Endothelial cell of umbilical vein (primary cell): ENCODE results near the gene RAB6C. TPM values are rescaled to one million over a fixed set of nuclear protein-coding genes. Genes with fewer than 3 reads are reported as not detected.
"Not testable (repeated sequence)": the region's sequence is repeated elsewhere in the genome, so short reads cannot be mapped to it uniquely, and the experiment has no call there.

Source experiments
- BruUV-seq: library from RNA; stranded (reverse); fragments of 400-500 nt; replicated peaks from 2 replicates; lab custom pipeline; 2021; lab: Mats Ljungman, UMichigan
- CTCF ChIA-PET: fragments of 300-600, 350-600 bp; sonication (Branson Sonifier 250); formaldehyde crosslinking; loops from one replicate; lab custom pipeline; 2021; ENCODE audit warnings: antibody characterized with exemption, inconsistent platforms; lab: Charles Lee
- POLR2A ChIA-PET: fragments of 300-600, 350-600 bp; sonication (Branson Sonifier 250); formaldehyde crosslinking; loops from one replicate; lab custom pipeline; 2021; ENCODE audit warnings: antibody characterized with exemption, inconsistent platforms; lab: Charles Lee
- DNase-seq: peaks from one replicate; pipeline ENCODE4 v3.0.0-alpha.2; 2011; ENCODE audit warnings: low read depth, low spot score
- FAIRE-seq: peaks from 2 replicates; lab custom pipeline; 2011; peaks lifted over from hg19 to GRCh38; lab: Jason Lieb, UNC
- H2AFZ ChIP-seq: 2 replicates; pipeline ENCODE4 v1.6.0; 2012; ENCODE audit warnings: low read depth, low read length, control low read depth, inconsistent platforms
- H3K27ac ChIP-seq: 2 replicates; pipeline ENCODE4 v1.5.1; 2011; ENCODE audit warnings: low read depth, mild to moderate bottlenecking, control low read depth, low read length, moderate library complexity; ENCODE audit not compliant: insufficient read depth
- H3K27me3 ChIP-seq, 2 experiments: 2 replicates each; pipeline versions ENCODE4 v1.6.0 to v1.6.1; 2011; ENCODE audit warnings: low read length in 2 of 2, mixed read lengths in 1 of 2; ENCODE audit not compliant: control insufficient read depth in 2 of 2, insufficient read depth in 2 of 2
- H3K36me3 ChIP-seq, 2 experiments: 2 replicates in 1 of 2; 3 replicates in 1 of 2; pipeline ENCODE4 v1.5.1; 2011; ENCODE audit warnings: low read length in 2 of 2, mild to moderate bottlenecking in 1 of 2, moderate library complexity in 1 of 2; ENCODE audit not compliant: control insufficient read depth in 2 of 2, insufficient read depth in 2 of 2; ENCODE audit errors: extremely low read depth in 1 of 2
- H3K4me1 ChIP-seq: 3 replicates; pipeline ENCODE4 v1.5.1; 2011; ENCODE audit warnings: mild to moderate bottlenecking, low read length; ENCODE audit not compliant: control insufficient read depth, insufficient read depth; ENCODE audit errors: extremely low read depth
- H3K4me2 ChIP-seq: 2 replicates; pipeline ENCODE4 v1.6.1; 2011; ENCODE audit warnings: low read length, control low read depth, mixed read lengths; ENCODE audit not compliant: insufficient read depth
- H3K4me3 ChIP-seq, 3 experiments: fragments of 200-600 bp in 1 of 3; sonication (generic), shearing (Covaris generic) in 1 of 3; replicated peaks in 1 of 3; 2 replicates each; pipeline ENCODE4 v1.5.1; 2011 to 2016; ENCODE audit warnings: control low read depth in 3 of 3, low read length in 3 of 3, mild to moderate bottlenecking in 2 of 3, inconsistent platforms in 1 of 3, low read depth in 1 of 3, moderate library complexity in 1 of 3; ENCODE audit not compliant: insufficient read depth in 1 of 3
- H3K79me2 ChIP-seq: 2 replicates; pipeline ENCODE4 v1.6.0; 2012; ENCODE audit warnings: low read length, inconsistent platforms; ENCODE audit not compliant: control insufficient read depth, insufficient read depth
- H3K9ac ChIP-seq: replicated peaks from 2 replicates; pipeline ENCODE3; 2011; ENCODE audit warnings: low read length, control low read depth; ENCODE audit not compliant: insufficient read depth; ENCODE audit errors: extremely low read depth
- H3K9me1 ChIP-seq: replicated peaks from 3 replicates; pipeline ENCODE4 v1.6.0; 2011; ENCODE audit warnings: mild to moderate bottlenecking, low read length; ENCODE audit not compliant: control insufficient read depth, insufficient read depth; ENCODE audit errors: extremely low read depth
- H3K9me3 ChIP-seq: replicated peaks from 2 replicates; pipeline ENCODE4 v1.5.1; 2012; ENCODE audit warnings: low read length, inconsistent platforms; ENCODE audit not compliant: control insufficient read depth, insufficient read depth
- H4K20me1 ChIP-seq: replicated peaks from 2 replicates; pipeline ENCODE3; 2011; ENCODE audit warnings: mild to moderate bottlenecking, low read length; ENCODE audit not compliant: control insufficient read depth, insufficient read depth; ENCODE audit errors: extremely low read depth
- EZH2 ChIP-seq: IDR thresholded peaks from 2 replicates; pipeline ENCODE4 v1.6.1; 2012; ENCODE audit warnings: borderline replicate concordance, low read depth, mild to moderate bottlenecking, moderate library complexity, low read length, inconsistent platforms; ENCODE audit not compliant: severe bottlenecking
- FOS ChIP-seq: IDR thresholded peaks from 2 replicates; pipeline ENCODE4 v1.6.1; 2011; ENCODE audit warnings: mild to moderate bottlenecking, low read length, moderate library complexity, borderline replicate concordance; ENCODE audit not compliant: insufficient read depth
- GATA2 ChIP-seq: IDR thresholded peaks from 2 replicates; pipeline ENCODE4 v1.7.0; 2011; ENCODE audit warnings: low read depth, mild to moderate bottlenecking, moderate library complexity, mixed read lengths, low read length; ENCODE audit not compliant: insufficient read length, insufficient read depth
- JUN ChIP-seq: IDR thresholded peaks from 2 replicates; pipeline ENCODE4 v1.6.1; 2011; ENCODE audit warnings: borderline replicate concordance, low read depth; ENCODE audit not compliant: insufficient read length, insufficient read depth
- MAX ChIP-seq: IDR thresholded peaks from 2 replicates; pipeline ENCODE4 v1.6.1; 2011; ENCODE audit not compliant: insufficient read depth, insufficient read length
- MYC ChIP-seq: IDR thresholded peaks from one replicate; pipeline ENCODE4 v1.6.1; 2011; ENCODE audit warnings: mild to moderate bottlenecking, low read depth, low read length
- POLR2A ChIP-seq: IDR thresholded peaks from 2 replicates; pipeline ENCODE4 v1.6.1; 2012; ENCODE audit warnings: low read depth, mild to moderate bottlenecking, control low read depth, low read length
- POLR2AphosphoS5 ChIP-seq: IDR thresholded peaks from 2 replicates; pipeline ENCODE4 v1.6.1; 2012; ENCODE audit warnings: low read depth, mild to moderate bottlenecking, control low read depth, low read length, moderate library complexity; ENCODE audit not compliant: insufficient read depth
- dilution Hi-C: fragments of 300-500 bp; cut with MboI; formaldehyde crosslinking; loops from one replicate; pipeline ENCODE4 v1.15.0; 2019; ENCODE audit warnings: low sequenced_read_pairs; ENCODE audit not compliant: extremely low pct_ligation_motif_present
- intact Hi-C: fragments of 100-400 bp; cut with micrococcal nuclease; formaldehyde crosslinking; loops from one replicate; pipeline ENCODE4 v1.10.0; 2022
- polyA plus RNA-seq, 4 experiments: library from polyadenylated mRNA; depleted of rRNA in 3 of 4; stranded (reverse) in 3 of 4; unstranded in 1 of 4; fragments of >200 nt; gene quantifications; 2 replicates each; pipeline versions ENCODE4 v1.2.1 to v1.2.3, GENCODE V29; 2011 to 2012; ENCODE audit warnings: missing spikeins in 1 of 4
- total RNA-seq: library from RNA; stranded (reverse); gene quantifications from 2 replicates; pipeline ENCODE4 v1.2.3, GENCODE V29; 2021
- TF ChIP-seq, protein P1 (sequence below), 2 donors: IDR thresholded peaks; 1 replicate in 1 of 2; 2 replicates in 1 of 2; pipeline ENCODE4 v1.5.1; 2011; ENCODE audit warnings: low read length in 2 of 2, mild to moderate bottlenecking in 2 of 2, moderate library complexity in 2 of 2, control low read depth in 1 of 2, inconsistent platforms in 1 of 2, low read depth in 1 of 2; ENCODE audit not compliant: insufficient read depth in 1 of 2; ENCODE audit errors: extremely low read depth in 1 of 2

RAB6C gene
- total and polyA plus RNA-seq, 2 donors (not counting 3 experiments of a cell fraction or from before 2014, with no cell fraction given): not detected

- H3K4me2 ChIP-seq, dilution Hi-C loops, intact Hi-C loops, H3K9me1 ChIP-seq, DNase-seq, POLR2A ChIA-PET, H3K79me2 ChIP-seq, H3K9ac ChIP-seq, H3K36me3 ChIP-seq, H3K4me3 ChIP-seq, H2AFZ ChIP-seq, FAIRE-seq, H3K27ac ChIP-seq, H3K27me3 ChIP-seq, H3K4me1 ChIP-seq, H4K20me1 ChIP-seq, CTCF ChIA-PET, H3K9me3 ChIP-seq, BruUV-seq: not testable (repeated sequence)
Measured at GRCh38 chr2:129956171-129956570, 23.3 kb upstream of the RAB6C start.

GRCh38 chr2:129957891-129958290 is 21.6 kb upstream of the RAB6C start:
- H3K4me3 ChIP-seq: no peak overlapping the region
- BruUV-seq: no TSS peak
- H2AFZ ChIP-seq: no peak overlapping the region
- TF ChIP-seq GATA2 (no peak), POLR2A (no peak), MYC (no peak), MAX (no peak), FOS (no peak), POLR2AphosphoS5 (no peak), JUN (no peak), EZH2 (no peak)
- TF ChIP-seq, protein P1, sequence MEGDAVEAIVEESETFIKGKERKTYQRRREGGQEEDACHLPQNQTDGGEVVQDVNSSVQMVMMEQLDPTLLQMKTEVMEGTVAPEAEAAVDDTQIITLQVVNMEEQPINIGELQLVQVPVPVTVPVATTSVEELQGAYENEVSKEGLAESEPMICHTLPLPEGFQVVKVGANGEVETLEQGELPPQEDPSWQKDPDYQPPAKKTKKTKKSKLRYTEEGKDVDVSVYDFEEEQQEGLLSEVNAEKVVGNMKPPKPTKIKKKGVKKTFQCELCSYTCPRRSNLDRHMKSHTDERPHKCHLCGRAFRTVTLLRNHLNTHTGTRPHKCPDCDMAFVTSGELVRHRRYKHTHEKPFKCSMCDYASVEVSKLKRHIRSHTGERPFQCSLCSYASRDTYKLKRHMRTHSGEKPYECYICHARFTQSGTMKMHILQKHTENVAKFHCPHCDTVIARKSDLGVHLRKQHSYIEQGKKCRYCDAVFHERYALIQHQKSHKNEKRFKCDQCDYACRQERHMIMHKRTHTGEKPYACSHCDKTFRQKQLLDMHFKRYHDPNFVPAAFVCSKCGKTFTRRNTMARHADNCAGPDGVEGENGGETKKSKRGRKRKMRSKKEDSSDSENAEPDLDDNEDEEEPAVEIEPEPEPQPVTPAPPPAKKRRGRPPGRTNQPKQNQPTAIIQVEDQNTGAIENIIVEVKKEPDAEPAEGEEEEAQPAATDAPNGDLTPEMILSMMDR (IDR thresholded peaks at IDR 0.05; ENCODE audit: extremely low read depth in 1 of 2, insufficient read depth in 1 of 2, low read depth in 1 of 2, low read length in 2 of 2): no peak
- no peaks in the 10 kb centered on the region for H3K9me3 ChIP-seq
- intact Hi-C loops (no loop called here), dilution Hi-C loops (no loop called here)
- no peaks in the 10 kb centered on the region for H3K36me3 ChIP-seq
- DNase-seq (no peak), FAIRE-seq (no peak)
- H3K4me1 ChIP-seq: no peaks in the 10 kb centered on the region
- H3K9me1 ChIP-seq: no peaks in the 10 kb centered on the region
- H3K27me3 ChIP-seq: no peaks in the 10 kb centered on the region
- H3K79me2 ChIP-seq: no peaks in the 10 kb centered on the region
- POLR2A ChIA-PET: no interaction called here
- no peak overlapping the region for H3K4me2 ChIP-seq
- H4K20me1 ChIP-seq: no peaks in the 10 kb centered on the region
- no peak overlapping the region for H3K27ac ChIP-seq
- no peak overlapping the region for H3K9ac ChIP-seq
- CTCF ChIA-PET: no interaction called here

DNA sequence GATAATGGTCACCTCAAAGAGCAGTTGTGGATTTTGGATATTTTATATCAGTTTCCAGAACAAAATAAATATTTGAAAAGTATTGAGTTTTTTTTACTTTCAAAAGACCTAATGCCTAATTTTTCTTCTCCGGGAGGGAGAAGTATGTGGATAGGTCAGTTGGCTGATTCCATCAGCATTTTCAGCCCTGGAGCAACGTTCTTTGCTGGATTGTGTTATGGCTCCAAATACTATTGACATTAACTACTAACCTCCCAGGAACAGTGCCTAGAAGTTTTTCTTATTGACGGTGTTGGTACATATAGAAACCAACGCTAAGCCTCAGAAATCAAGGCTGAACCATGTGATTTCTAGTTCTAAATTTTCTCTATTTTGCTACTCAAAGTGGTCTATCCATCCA is 20.7 kb upstream of the RAB6C start:
- DNase-seq, H3K27ac ChIP-seq, H3K27me3 ChIP-seq, BruUV-seq, H4K20me1 ChIP-seq, H3K4me2 ChIP-seq, H3K4me1 ChIP-seq, H2AFZ ChIP-seq, FAIRE-seq, POLR2A ChIA-PET, H3K9me3 ChIP-seq, H3K9ac ChIP-seq, H3K79me2 ChIP-seq, H3K9me1 ChIP-seq, H3K36me3 ChIP-seq, H3K4me3 ChIP-seq, intact Hi-C loops, CTCF ChIA-PET, dilution Hi-C loops: not testable (repeated sequence)
